ENCODE results near the gene MSMB. TPM values are rescaled to one million over a fixed set of nuclear protein-coding genes. Genes with fewer than 3 reads are reported as not detected.

The MSMB gene
- total and polyA plus RNA-seq, 9 of the 15 experiments (the other 6 are each of a cell fraction or from before 2014, with no cell fraction given), result 0.21 to 0.60 TPM; not detected in 7

GRCh38 chr10:46020344-46020657 lies 25.8 kb downstream of the MSMB start (continued):
- TF ChIP-seq CUX1 (CRISPR knock-in tag; IDR thresholded peaks at IDR 0.05) (0 out of 2 replicates have a peak, but pooled peaks have one; percentile 9), ARID4B (CRISPR knock-in tag; IDR thresholded peaks at IDR 0.05) (no peak), HSF4 (CRISPR knock-in tag; IDR thresholded peaks at IDR 0.05; ENCODE audit: borderline replicate concordance) (no peak), PHB2 (IDR thresholded peaks at IDR 0.05; ENCODE audit: low read depth) (no peak), ZNF445 (CRISPR knock-in tag; IDR thresholded peaks at IDR 0.05; ENCODE audit: low read depth) (no peak), MLLT1 (IDR thresholded peaks at IDR 0.05) (0 out of 4 replicates have a peak, but pooled peaks of 1 of the 2 experiments have one; percentile 25), ZKSCAN8 (CRISPR knock-in tag; IDR thresholded peaks at IDR 0.05) (no peak), HDAC3 (IDR thresholded peaks at IDR 0.05; ENCODE audit: borderline replicate concordance, partially characterized antibody) (peak; percentile 34), ZEB2 (IDR thresholded peaks at IDR 0.05) (peak; percentile 25; the same call in 1 of the 2 replicates), ZNF444 (CRISPR knock-in tag; IDR thresholded peaks at IDR 0.05) (no peak), E2F1 (CRISPR knock-in tag; IDR thresholded peaks at IDR 0.05) (no peak), KDM5B (IDR thresholded peaks at IDR 0.05; ENCODE audit: insufficient replicate concordance, low read depth, low read length) (no peak), ATF7 (IDR thresholded peaks at IDR 0.05) (peak; percentile 19; the same call in 1 of the 2 replicates), BCL6 (CRISPR knock-in tag; IDR thresholded peaks at IDR 0.05) (no peak), RFX5 (IDR thresholded peaks at IDR 0.05; ENCODE audit: low read depth, low read length) (no peak), MAX (CRISPR knock-in tag; IDR thresholded peaks at IDR 0.05) (no peak)
